Measurements from ENCODE around the gene MED16. TPM values are rescaled to one million over a fixed set of nuclear protein-coding genes. Genes with fewer than 3 reads are reported as not detected.

MED16 gene
- total RNA-seq, 6 donors from 2014 or later: 33.5 to 110 (median 62.1) TPM

GRCh38 chr19:827710-828321, 65.2 kb downstream of the MED16 start, which contains the start of gene AZU1:
AZU1 (plus strand) TSS chr19:827837; CDS start chr19:827847, 10 bp downstream.
- ATAC-seq (ENCODE audit: low FRiP score in 2 of 2) (peak; percentile 54 to 64), DNase-seq (peak; percentile 61 to 81)
- H3K4me1 ChIP-seq: peaks cover 11 to 27% (median 19%) of the 10 kb centered on the region in 4 donors
- H3K9me3 ChIP-seq: no peaks in the 10 kb centered on the region
- WGBS, 2 donors: 47 to 49% methylated on average over 7 to 20 of the region's 33 CpGs
- peaks cover 0 to 4% (median 0%) of the 10 kb centered on the region in 4 donors for H3K27me3 ChIP-seq
- TF ChIP-seq EP300 (IDR thresholded peaks at IDR 0.05) (no peak), POLR2AphosphoS5 (IDR thresholded peaks at IDR 0.05) (no peak), POLR2A (IDR thresholded peaks at IDR 0.05) (no peak), CTCF (IDR thresholded peaks at IDR 0.05) (no peak)
- H3K27ac ChIP-seq: peak within 1 kb of the TSS in 1 of 4 donors; percentile 26
- no peaks in the 10 kb centered on the region for H3K36me3 ChIP-seq
- H3K4me3 ChIP-seq: no peak within 1 kb of the TSS

- H3K4me3 ChIP-seq: no peak overlapping the region
- peaks cover 16 to 30% (median 22%) of the 10 kb centered on the region in 4 donors for H3K4me1 ChIP-seq
- no peak overlapping the region for H3K27ac ChIP-seq
- H3K27me3 ChIP-seq: peaks cover 0 to 9% (median 3%) of the 10 kb centered on the region in 4 donors
- ATAC-seq (ENCODE audit: low FRiP score in 2 of 2): no peak
- TF ChIP-seq CTCF (IDR thresholded peaks at IDR 0.05) (no peak), EP300 (IDR thresholded peaks at IDR 0.05) (no peak), POLR2AphosphoS5 (IDR thresholded peaks at IDR 0.05) (no peak), POLR2A (IDR thresholded peaks at IDR 0.05) (no peak)
- H3K36me3 ChIP-seq: no peaks in the 10 kb centered on the region
- H3K9me3 ChIP-seq: no peaks in the 10 kb centered on the region
- no peak for DNase-seq
- WGBS, 2 donors: 81 to 88% methylated on average over 11 of the region's 11 CpGs
Observed at GRCh38 chr19:827314-827709, 65.7 kb downstream of the MED16 start.

- ATAC-seq (ENCODE audit: low FRiP score in 2 of 2) (no peak), DNase-seq (no peak)
- no peak overlapping the region for H3K4me3 ChIP-seq
- H3K27me3 ChIP-seq: peaks cover 0 to 20% (median 11%) of the 10 kb centered on the region in 4 donors
- H3K27ac ChIP-seq: peak overlapping the region in 1 of 4 donors; percentile 17
- no peaks in the 10 kb centered on the region for H3K36me3 ChIP-seq
- 72 to 75% methylated on average over 19 of the region's 19 CpGs for WGBS, 2 donors
- TF ChIP-seq POLR2AphosphoS5 (IDR thresholded peaks at IDR 0.05) (no peak), POLR2A (IDR thresholded peaks at IDR 0.05) (no peak), CTCF (IDR thresholded peaks at IDR 0.05) (no peak), EP300 (IDR thresholded peaks at IDR 0.05) (no peak)
- H3K9me3 ChIP-seq: no peaks in the 10 kb centered on the region
- H3K4me1 ChIP-seq: peaks cover 27 to 43% (median 35%) of the 10 kb centered on the region in 4 donors
Observed at GRCh38 chr19:825897-826644, 66.9 kb downstream of the MED16 start.

- ATAC-seq (ENCODE audit: low FRiP score in 2 of 2) (peak; percentile 39 to 54), DNase-seq (peak in 1 of 2 donors; percentile 52)
- peaks cover 0 to 20% (median 11%) of the 10 kb centered on the region in 4 donors for H3K27me3 ChIP-seq
Observed at GRCh38 chr19:824885-825284, 68.1 kb downstream of the MED16 start.

GRCh38 chr19:823565-824121, 69.3 kb downstream of the MED16 start:
- Histone ChIP-seq H3K4me3 (no peak overlapping the region), H3K36me3 (no peaks in the 10 kb centered on the region), H3K9me3 (no peaks in the 10 kb centered on the region), H3K4me1 (peaks cover 27 to 43% (median 35%) of the 10 kb centered on the region in 4 donors), H3K27ac (no peak overlapping the region), H3K27me3 (peaks cover 0 to 20% (median 11%) of the 10 kb centered on the region in 4 donors)
- peak in 1 of 2 donors; percentile 56 for ATAC-seq (ENCODE audit: low FRiP score in 2 of 2)
- WGBS, 2 donors: 49 to 60% methylated on average over 10 to 12 of the region's 12 CpGs
- DNase-seq: peak in 1 of 2 donors; percentile 50
- no peak for TF ChIP-seq POLR2AphosphoS5 (IDR thresholded peaks at IDR 0.05)
- no peak for TF ChIP-seq POLR2A (IDR thresholded peaks at IDR 0.05)
- no peak for TF ChIP-seq CTCF (IDR thresholded peaks at IDR 0.05)
- no peak for TF ChIP-seq EP300 (IDR thresholded peaks at IDR 0.05)

More at GRCh38 chr19:824885-825284, 68.1 kb downstream of the MED16 start:
- peak in 1 of 2 donors; percentile 14 for TF ChIP-seq POLR2AphosphoS5 (IDR thresholded peaks at IDR 0.05)
- no peak for TF ChIP-seq EP300 (IDR thresholded peaks at IDR 0.05)
- TF ChIP-seq POLR2A (IDR thresholded peaks at IDR 0.05): peak in 1 of 4 donors; percentile 35
- H3K4me1 ChIP-seq: peaks cover 27 to 43% (median 35%) of the 10 kb centered on the region in 4 donors
- H3K4me3 ChIP-seq: no peak overlapping the region
- WGBS, 2 donors: 68 to 73% methylated on average over 15 of the region's 15 CpGs
- H3K9me3 ChIP-seq: no peaks in the 10 kb centered on the region
- H3K36me3 ChIP-seq: no peaks in the 10 kb centered on the region
- peak overlapping the region in 1 of 4 donors; percentile 51 for H3K27ac ChIP-seq
